Stomach (tissue), 4 donors: ENCODE data around the gene SLC5A5.

ENCODE experiments used
- CTCF ChIP-seq, 7 experiments: fragments of 450-650 bp in 4 of 7; fragments of 200-600 bp in 3 of 7; sonication (generic) in 3 of 7; IDR thresholded peaks; one replicate each; pipeline ENCODE4 v1.5.1; 2016 to 2019; ENCODE audit warnings: antibody characterized with exemption in 7 of 7, control low read depth in 2 of 7, mild to moderate bottlenecking in 1 of 7
- EP300 ChIP-seq: sonication (generic); formaldehyde crosslinking; IDR thresholded peaks from one replicate; pipeline ENCODE4 v1.6.1; 2017; ENCODE audit warnings: antibody characterized with exemption
- POLR2A ChIP-seq, 4 donors: fragments of 450-650 bp; IDR thresholded peaks; one replicate each; pipeline ENCODE4 v1.6.1; 2016; ENCODE audit warnings: antibody characterized with exemption in 4 of 4, control low read depth in 2 of 4, mild to moderate bottlenecking in 1 of 4, moderate library complexity in 1 of 4
- POLR2AphosphoS5 ChIP-seq, 3 donors: sonication (generic); formaldehyde crosslinking; IDR thresholded peaks; one replicate each; pipeline ENCODE4 v1.6.1; 2016; ENCODE audit warnings: antibody characterized with exemption in 3 of 3

- TF ChIP-seq CTCF (IDR thresholded peaks at IDR 0.05) = no peak
- TF ChIP-seq EP300 = no peak
- no peak for TF ChIP-seq POLR2AphosphoS5 (IDR thresholded peaks at IDR 0.05)
- TF ChIP-seq POLR2A (IDR thresholded peaks at IDR 0.05) = no peak
Measured at GRCh38 chr19:17872251-17873001, 681 bp downstream of the SLC5A5 start.
